Panc1 (cell line): ENCODE measurements around the gene CELF2.

Experiments used
- CTCF ChIP-seq: fragments of 450-650 bp; IDR thresholded peaks from 2 replicates; pipeline ENCODE4 v1.5.1; 2017; ENCODE audit warnings: mild to moderate bottlenecking
- POLR2AphosphoS5 ChIP-seq: IDR thresholded peaks from 2 replicates; pipeline ENCODE4 v1.6.1; 2012; ENCODE audit warnings: mild to moderate bottlenecking, low read depth, low read length, moderate library complexity
- REST ChIP-seq, 2 experiments: IDR thresholded peaks; 2 replicates each; pipeline ENCODE4 v1.6.1; 2011 to 2012; ENCODE audit warnings: low read depth in 2 of 2, control low read depth in 1 of 2, low read length in 1 of 2, mild to moderate bottlenecking in 1 of 2, moderate library complexity in 1 of 2; ENCODE audit not compliant: insufficient read depth in 1 of 2

GRCh38 chr10:11116817-11117216, 99.1 kb downstream of the CELF2 start:
- TF ChIP-seq REST (IDR thresholded peaks at IDR 0.05; ENCODE audit: insufficient read depth in 1 of 2, low read depth in 2 of 2, low read length in 1 of 2) (no peak), CTCF (no peak), POLR2AphosphoS5 (no peak)
